Measurements from ENCODE around the gene PSRC1. TPM values are rescaled to one million over a fixed set of nuclear protein-coding genes. Genes with fewer than 3 reads are reported as not detected.

Gene PSRC1
- total RNA-seq, 1 donor from 2014 or later, result 46.2 TPM

DNA sequence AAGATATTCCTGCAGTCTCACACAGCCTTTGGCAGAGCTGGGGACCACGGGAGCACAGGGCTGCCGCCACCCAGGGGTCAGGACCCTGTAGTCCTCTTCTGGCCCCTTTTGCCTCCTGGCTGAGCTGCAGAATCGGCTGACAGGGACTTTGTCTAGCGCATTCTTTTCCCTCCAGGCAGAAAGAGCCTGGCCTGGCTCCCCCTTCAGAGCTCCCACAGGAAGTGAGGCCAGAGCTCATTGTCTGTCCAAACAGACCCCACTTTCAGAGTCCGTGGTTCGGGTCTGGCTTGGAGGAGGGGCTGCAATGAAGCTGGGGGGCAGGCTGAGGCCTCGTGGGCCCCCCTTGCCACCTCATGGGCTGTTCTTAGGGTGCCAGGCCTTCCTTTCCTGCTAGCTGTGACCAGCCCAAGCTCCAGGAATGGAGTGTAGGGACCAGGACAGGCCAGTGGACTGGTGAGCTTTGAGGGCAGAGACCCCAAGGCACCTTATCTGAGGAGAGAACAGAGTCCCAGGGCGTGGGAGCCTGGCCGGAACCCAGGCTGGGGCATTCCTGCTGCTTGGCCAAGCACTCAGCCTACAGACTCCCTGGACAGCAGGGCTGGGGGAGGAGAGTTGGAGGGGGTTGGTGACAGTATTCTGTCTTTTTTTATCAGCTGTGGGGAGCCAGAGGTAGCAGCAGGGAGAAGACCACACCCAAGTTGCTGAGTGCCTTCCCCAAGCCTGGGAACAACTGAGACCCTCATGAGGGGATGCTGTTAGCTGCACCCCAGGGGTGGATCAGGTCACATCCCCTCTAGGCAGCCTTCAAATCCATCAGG is 28.9 kb downstream of the PSRC1 start:
- Mint-ChIP-seq H3K27me3 (no peaks in the 10 kb centered on the region), H3K4me3 (peak overlapping the region; percentile 51), H3K9me3 (no peaks in the 10 kb centered on the region), H3K27ac (peak overlapping the region; percentile 70), H3K4me1 (ENCODE audit: unreplicated experiment) (peaks cover 30% of the 10 kb centered on the region), H3K36me3 (peaks cover 16% of the 10 kb centered on the region)
- no peak for TF ChIP-seq CTCF (conservative IDR thresholded peaks at IDR 0.05)
- DNase-seq (ENCODE audit: extremely low spot score, unreplicated experiment), result no peak

DNA sequence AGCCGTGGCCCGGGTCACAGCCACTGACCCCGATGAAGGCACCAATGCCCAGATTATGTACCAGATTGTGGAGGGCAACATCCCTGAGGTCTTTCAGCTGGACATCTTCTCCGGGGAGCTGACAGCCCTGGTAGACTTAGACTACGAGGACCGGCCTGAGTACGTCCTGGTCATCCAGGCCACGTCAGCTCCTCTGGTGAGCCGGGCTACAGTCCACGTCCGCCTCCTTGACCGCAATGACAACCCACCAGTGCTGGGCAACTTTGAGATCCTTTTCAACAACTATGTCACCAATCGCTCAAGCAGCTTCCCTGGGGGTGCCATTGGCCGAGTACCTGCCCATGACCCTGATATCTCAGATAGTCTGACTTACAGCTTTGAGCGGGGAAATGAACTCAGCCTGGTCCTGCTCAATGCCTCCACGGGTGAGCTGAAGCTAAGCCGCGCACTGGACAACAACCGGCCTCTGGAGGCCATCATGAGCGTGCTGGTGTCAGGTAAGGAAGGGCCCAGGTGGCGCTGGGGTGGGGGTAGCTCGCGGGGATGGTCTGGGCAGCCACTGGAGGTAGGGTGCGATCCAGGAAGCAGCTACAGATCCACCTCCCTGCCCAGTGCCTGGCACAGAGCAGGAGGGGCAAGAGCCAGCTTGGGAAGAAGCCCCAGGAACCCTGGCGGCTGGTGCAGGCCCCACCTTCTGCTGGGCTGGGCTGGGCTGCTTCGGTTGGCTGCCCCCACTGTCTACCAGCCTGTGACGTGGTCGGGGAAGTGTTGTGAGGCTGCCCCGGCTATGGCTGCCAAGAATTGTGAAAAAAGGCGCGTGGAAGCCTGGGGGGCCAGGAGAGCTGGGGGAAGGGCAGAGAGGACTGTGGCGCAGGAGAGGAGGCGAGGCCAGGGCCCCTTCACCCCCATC is 29.8 kb downstream of the PSRC1 start:
- H3K9me3 Mint-ChIP-seq, result no peaks in the 10 kb centered on the region
- no peak overlapping the region for H3K27ac Mint-ChIP-seq
- peak overlapping the region; percentile 58 for H3K4me3 Mint-ChIP-seq
- H3K27me3 Mint-ChIP-seq, result no peaks in the 10 kb centered on the region
- TF ChIP-seq CTCF (conservative IDR thresholded peaks at IDR 0.05), result no peak
- H3K36me3 Mint-ChIP-seq, result peaks cover 16% of the 10 kb centered on the region
- H3K4me1 Mint-ChIP-seq (ENCODE audit: unreplicated experiment), result peaks cover 30% of the 10 kb centered on the region
- no peak for DNase-seq (ENCODE audit: extremely low spot score, unreplicated experiment)

DNA sequence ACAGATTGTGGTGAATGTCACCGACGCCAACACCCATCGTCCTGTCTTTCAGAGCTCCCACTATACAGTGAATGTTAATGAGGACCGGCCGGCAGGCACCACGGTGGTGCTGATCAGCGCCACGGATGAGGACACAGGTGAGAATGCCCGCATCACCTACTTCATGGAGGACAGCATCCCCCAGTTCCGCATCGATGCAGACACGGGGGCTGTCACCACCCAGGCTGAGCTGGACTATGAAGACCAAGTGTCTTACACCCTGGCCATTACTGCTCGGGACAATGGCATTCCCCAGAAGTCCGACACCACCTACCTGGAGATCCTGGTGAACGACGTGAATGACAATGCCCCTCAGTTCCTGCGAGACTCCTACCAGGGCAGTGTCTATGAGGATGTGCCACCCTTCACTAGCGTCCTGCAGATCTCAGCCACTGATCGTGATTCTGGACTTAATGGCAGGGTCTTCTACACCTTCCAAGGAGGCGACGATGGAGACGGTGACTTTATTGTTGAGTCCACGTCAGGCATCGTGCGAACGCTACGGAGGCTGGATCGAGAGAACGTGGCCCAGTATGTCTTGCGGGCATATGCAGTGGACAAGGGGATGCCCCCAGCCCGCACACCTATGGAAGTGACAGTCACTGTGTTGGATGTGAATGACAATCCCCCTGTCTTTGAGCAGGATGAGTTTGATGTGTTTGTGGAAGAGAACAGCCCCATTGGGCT is 30.6 kb downstream of the PSRC1 start:
- Mint-ChIP-seq H3K36me3 (peaks cover 15% of the 10 kb centered on the region), H3K9me3 (no peaks in the 10 kb centered on the region), H3K4me1 (ENCODE audit: unreplicated experiment) (peaks cover 23% of the 10 kb centered on the region), H3K27me3 (no peaks in the 10 kb centered on the region), H3K4me3 (peak overlapping the region; percentile 58), H3K27ac (peak overlapping the region; percentile 34)
- DNase-seq (ENCODE audit: extremely low spot score, unreplicated experiment), result no peak
- no peak for TF ChIP-seq CTCF (conservative IDR thresholded peaks at IDR 0.05)

DNA sequence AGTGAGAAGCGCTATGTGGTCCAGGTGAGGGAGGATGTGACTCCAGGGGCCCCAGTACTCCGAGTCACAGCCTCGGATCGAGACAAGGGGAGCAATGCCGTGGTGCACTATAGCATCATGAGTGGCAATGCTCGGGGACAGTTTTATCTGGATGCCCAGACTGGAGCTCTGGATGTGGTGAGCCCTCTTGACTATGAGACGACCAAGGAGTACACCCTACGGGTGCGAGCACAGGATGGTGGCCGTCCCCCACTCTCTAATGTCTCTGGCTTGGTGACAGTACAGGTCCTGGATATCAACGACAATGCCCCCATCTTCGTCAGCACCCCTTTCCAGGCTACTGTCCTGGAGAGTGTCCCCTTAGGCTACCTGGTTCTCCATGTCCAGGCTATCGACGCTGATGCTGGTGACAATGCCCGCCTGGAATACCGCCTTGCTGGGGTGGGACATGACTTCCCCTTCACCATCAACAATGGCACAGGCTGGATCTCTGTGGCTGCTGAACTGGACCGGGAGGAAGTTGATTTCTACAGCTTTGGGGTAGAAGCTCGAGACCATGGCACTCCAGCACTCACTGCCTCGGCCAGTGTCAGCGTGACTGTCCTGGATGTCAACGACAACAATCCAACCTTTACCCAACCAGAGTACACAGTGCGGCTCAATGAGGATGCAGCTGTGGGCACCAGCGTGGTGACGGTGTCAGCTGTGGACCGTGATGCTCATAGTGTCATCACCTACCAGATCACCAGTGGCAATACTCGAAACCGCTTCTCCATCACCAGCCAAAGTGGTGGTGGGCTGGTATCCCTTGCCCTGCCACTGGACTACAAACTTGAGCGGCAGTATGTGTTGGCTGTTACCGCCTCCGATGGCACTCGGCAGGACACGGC is 31.4 kb downstream of the PSRC1 start:
- Mint-ChIP-seq H3K36me3 (peaks cover 13% of the 10 kb centered on the region), H3K4me3 (peak overlapping the region; percentile 59), H3K4me1 (ENCODE audit: unreplicated experiment) (peaks cover 18% of the 10 kb centered on the region), H3K27me3 (no peaks in the 10 kb centered on the region), H3K27ac (no peak overlapping the region), H3K9me3 (no peaks in the 10 kb centered on the region)
- no peak for DNase-seq (ENCODE audit: extremely low spot score, unreplicated experiment)
- no peak for TF ChIP-seq CTCF (conservative IDR thresholded peaks at IDR 0.05)

Measured in type B pancreatic cell (in vitro differentiated cells).